ENCODE results near the gene ZCCHC14. TPM values are rescaled to one million over a fixed set of nuclear protein-coding genes. Genes with fewer than 3 reads are reported as not detected.
A peak's percentile ranks its signal among the peaks of the same experiment; 100 is the strongest.

The ZCCHC14 gene
- total RNA-seq, 4 donors from 2014 or later, result 12.9 to 24.7 (median 18.6) TPM

GRCh38 chr16:87416826-87417527, 75.8 kb downstream of the ZCCHC14 start:
- TF ChIP-seq POLR2AphosphoS5 (IDR thresholded peaks at IDR 0.05), result no peak
- no peak for TF ChIP-seq EP300 (IDR thresholded peaks at IDR 0.05)
- TF ChIP-seq POLR2A (IDR thresholded peaks at IDR 0.05; ENCODE audit: low read depth), result no peak
- peak; percentile 51 to 72 (median 62) for TF ChIP-seq CTCF (IDR thresholded peaks at IDR 0.05)
- intact Hi-C loops (cut with DNase I), result no loop called here
- Histone ChIP-seq H3K9me3 (no peaks in the 10 kb centered on the region), H3K4me1 (peaks cover 0 to 3% (median 1%) of the 10 kb centered on the region in 4 donors), H3K27me3 (no peaks in the 10 kb centered on the region), H3K4me3 (no peak overlapping the region), H3K36me3 (peaks cover 56 to 99% (median 99%) of the 10 kb centered on the region in 4 donors), H3K27ac (replicated peaks in 1 of 4) (no peak overlapping the region)
- DNase-seq (ENCODE audit: extremely low spot score), result no peak
- WGBS, result 74% methylated on average over 21 of the region's 23 CpGs

DNA sequence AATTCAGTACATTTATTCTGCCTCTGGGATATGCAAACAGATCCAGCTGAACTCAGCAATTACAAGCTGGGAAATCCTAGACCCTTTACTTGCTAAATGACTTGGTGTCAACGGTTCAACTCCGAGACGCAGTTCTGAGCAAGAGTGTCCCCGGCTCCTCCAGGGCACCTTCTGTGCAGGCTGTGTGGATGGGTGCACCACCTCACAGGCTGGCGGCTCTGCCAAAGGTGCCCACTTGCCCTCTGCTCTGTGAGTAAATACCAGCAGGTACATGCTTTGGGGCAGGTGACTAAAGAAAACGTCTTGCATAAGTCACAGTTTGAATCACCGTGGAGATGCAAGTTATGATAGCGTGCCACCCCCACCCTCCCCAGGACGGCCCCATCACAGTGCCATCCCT, 77.4 kb downstream of the ZCCHC14 start:
- H3K9me3 ChIP-seq, result no peaks in the 10 kb centered on the region
- no peak for DNase-seq (ENCODE audit: extremely low spot score)
- no peak for TF ChIP-seq POLR2A (IDR thresholded peaks at IDR 0.05; ENCODE audit: low read depth)
- TF ChIP-seq CTCF (IDR thresholded peaks at IDR 0.05), result no peak
- TF ChIP-seq POLR2AphosphoS5 (IDR thresholded peaks at IDR 0.05), result no peak
- TF ChIP-seq EP300 (IDR thresholded peaks at IDR 0.05), result no peak

DNA sequence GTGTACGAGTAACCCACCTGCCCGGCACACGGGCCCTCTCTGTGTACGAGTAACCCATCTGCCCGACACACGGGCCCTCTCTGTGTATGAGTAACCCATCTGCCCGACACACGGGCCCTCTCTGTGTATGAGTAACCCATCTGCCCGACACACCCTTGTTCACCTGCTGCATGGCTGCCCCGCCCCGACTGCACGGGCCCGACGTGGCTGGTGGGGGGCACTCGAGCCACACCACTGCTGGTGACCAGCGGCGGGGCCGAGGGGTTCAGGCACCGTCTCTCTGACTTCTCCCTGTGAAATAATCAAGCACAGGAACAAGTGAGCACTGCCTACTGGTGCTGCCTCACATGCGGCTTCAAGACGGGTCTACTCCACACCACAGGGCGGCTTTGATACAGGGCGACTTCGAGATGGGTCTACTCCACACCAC, 78.6 kb downstream of the ZCCHC14 start:
- Histone ChIP-seq H3K36me3 (peaks cover 68 to 99% (median 99%) of the 10 kb centered on the region in 4 donors), H3K4me3 (no peak overlapping the region), H3K27me3 (no peaks in the 10 kb centered on the region), H3K4me1 (peaks cover 0 to 3% (median 1%) of the 10 kb centered on the region in 4 donors), H3K27ac (replicated peaks in 1 of 4) (no peak overlapping the region), H3K9me3 (no peaks in the 10 kb centered on the region)
- DNase-seq (ENCODE audit: extremely low spot score), result no peak
- 94% methylated on average over 6 of the region's 24 CpGs for WGBS
- TF ChIP-seq POLR2AphosphoS5 (IDR thresholded peaks at IDR 0.05), result no peak
- TF ChIP-seq EP300 (IDR thresholded peaks at IDR 0.05), result no peak
- no peak for TF ChIP-seq POLR2A (IDR thresholded peaks at IDR 0.05; ENCODE audit: low read depth)
- no peak for TF ChIP-seq CTCF (IDR thresholded peaks at IDR 0.05)
- intact Hi-C loops (cut with DNase I), result loop anchor here (5.0 kb wide), 1 partner anchor 223 kb away; no protein-coding TSS in a partner anchor

More for the DNA sequence above, 77.4 kb downstream of the ZCCHC14 start:
- Histone ChIP-seq H3K4me1 (peaks cover 0 to 3% (median 1%) of the 10 kb centered on the region in 4 donors), H3K27me3 (no peaks in the 10 kb centered on the region), H3K27ac (replicated peaks in 1 of 4) (no peak overlapping the region), H3K4me3 (no peak overlapping the region), H3K36me3 (peaks cover 69 to 99% (median 99%) of the 10 kb centered on the region in 4 donors)
- intact Hi-C loops (cut with DNase I), result no loop called here
- WGBS, result 88% methylated on average over 9 of the region's 9 CpGs

DNA sequence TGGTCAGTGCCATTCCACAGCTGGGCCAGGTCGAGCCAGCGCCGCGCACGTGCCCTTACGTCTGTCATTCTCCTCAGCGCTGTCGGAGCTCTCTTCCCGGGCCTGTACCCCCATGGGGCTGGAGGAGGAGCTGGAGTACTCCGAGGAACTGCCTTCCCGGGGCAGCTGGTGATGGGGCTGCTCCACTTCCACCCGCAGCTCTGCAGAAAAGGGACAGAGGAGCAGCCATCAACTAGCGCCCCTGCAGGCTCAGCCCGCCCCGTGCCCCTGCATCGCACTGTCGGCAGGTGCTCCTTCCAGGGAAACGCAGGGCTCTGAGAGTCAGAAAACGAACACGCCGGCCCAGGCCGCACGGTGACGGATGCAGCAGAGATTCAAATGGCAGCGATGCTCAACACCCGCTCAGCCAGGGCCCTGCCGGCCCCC, 79.8 kb downstream of the ZCCHC14 start:
- no peaks in the 10 kb centered on the region for H3K27me3 ChIP-seq
- 92% methylated on average over 7 of the region's 27 CpGs for WGBS
- no peak overlapping the region for H3K27ac ChIP-seq (replicated peaks in 1 of 4)
- H3K4me3 ChIP-seq, result no peak overlapping the region
- no peak for TF ChIP-seq POLR2AphosphoS5 (IDR thresholded peaks at IDR 0.05)
- no peak for TF ChIP-seq POLR2A (IDR thresholded peaks at IDR 0.05; ENCODE audit: low read depth)
- TF ChIP-seq CTCF (IDR thresholded peaks at IDR 0.05), result no peak
- TF ChIP-seq EP300 (IDR thresholded peaks at IDR 0.05), result no peak
- DNase-seq (ENCODE audit: extremely low spot score), result no peak
- intact Hi-C loops (cut with DNase I), result loop anchor here (5.0 kb wide), 1 partner anchor 224 kb away; no protein-coding TSS in a partner anchor
- no peaks in the 10 kb centered on the region for H3K9me3 ChIP-seq
- peaks cover 0 to 3% (median 1%) of the 10 kb centered on the region in 4 donors for H3K4me1 ChIP-seq
- H3K36me3 ChIP-seq, result peaks cover 60 to 99% (median 90%) of the 10 kb centered on the region in 4 donors

Measured in esophagus muscularis mucosa (tissue), 4 donors.